ENCODE data around the gene MSH4. TPM values are rescaled to one million over a fixed set of nuclear protein-coding genes. Genes with fewer than 3 reads are reported as not detected.
"Not testable (repeated sequence)": the region's sequence is repeated elsewhere in the genome, so short reads cannot be mapped to it uniquely, and the experiment has no call there.

MSH4 gene
- total RNA-seq, 3 donors from 2014 or later (not counting 1 experiment from before 2014, with no cell fraction given): 0.45 to 0.61 (median 0.52) TPM

DNA sequence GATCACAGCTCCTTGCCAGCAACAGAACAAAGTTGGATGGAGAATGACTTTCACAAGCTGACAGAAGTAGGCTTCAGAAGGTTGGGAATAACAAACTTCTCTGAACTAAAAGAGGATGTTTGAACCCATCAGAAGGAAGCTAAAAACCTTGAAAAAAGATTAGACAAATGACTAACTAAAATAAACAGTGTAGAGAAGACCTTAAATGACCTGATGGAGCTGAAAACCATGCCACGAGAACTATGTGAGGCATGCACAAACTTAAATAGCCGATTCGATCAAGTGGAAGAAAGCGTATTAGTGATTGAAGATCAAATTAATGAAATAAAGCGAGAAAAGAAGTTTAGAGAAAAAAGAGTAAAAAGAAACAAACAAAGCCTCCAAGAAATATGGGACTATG is 18.0 kb upstream of the MSH4 start:
- peaks cover 9 to 17% of the 10 kb centered on the region in 2 donors for H3K27me3 Mint-ChIP-seq (ENCODE audit: low read depth in 2 of 2)
- H3K9me3 ChIP-seq (ENCODE audit: control insufficient read depth, insufficient read depth, low read length); H3K27ac ChIP-seq (ENCODE audit: low read length); H3K36me3 Mint-ChIP-seq; DNase-seq; H3K4me3 ChIP-seq (ENCODE audit: low read length); H3K9me3 Mint-ChIP-seq; H3K4me3 Mint-ChIP-seq; intact Hi-C loops (cut with micrococcal nuclease); H3K27ac Mint-ChIP-seq; ATAC-seq; H3K4me1 ChIP-seq (ENCODE audit: control insufficient read depth, insufficient read depth, low read length); H3K27me3 ChIP-seq (ENCODE audit: control insufficient read depth, insufficient read depth, low read length); H3K36me3 ChIP-seq (ENCODE audit: control insufficient read depth, insufficient read depth, low read length); H3K4me1 Mint-ChIP-seq: not testable (repeated sequence)
- WGBS (ENCODE audit: insufficient coverage): 97% methylated on average over 4 of the region's 5 CpGs

DNA sequence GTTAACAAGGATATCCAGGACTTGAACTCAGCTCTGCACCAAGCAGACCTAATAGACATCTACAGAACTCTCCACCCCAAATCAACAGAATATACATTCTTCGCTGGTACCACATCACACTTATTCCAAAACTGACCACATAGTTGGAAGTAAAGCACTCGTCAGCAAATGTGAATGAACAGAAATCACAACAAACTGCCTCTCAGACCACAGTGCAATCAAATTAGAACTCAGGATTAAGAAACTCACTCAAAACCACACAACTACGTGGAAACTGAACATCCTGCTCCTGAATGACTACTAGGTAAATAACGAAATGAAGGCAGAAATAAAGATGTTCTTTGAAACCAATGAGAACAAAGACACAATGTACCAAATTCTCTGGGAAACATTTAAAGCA is 16.5 kb upstream of the MSH4 start:
- ATAC-seq; H3K4me3 ChIP-seq (ENCODE audit: low read length); H3K9me3 ChIP-seq (ENCODE audit: control insufficient read depth, insufficient read depth, low read length); DNase-seq; H3K27ac ChIP-seq (ENCODE audit: low read length); H3K36me3 Mint-ChIP-seq; H3K27ac Mint-ChIP-seq; H3K27me3 ChIP-seq (ENCODE audit: control insufficient read depth, insufficient read depth, low read length); H3K36me3 ChIP-seq (ENCODE audit: control insufficient read depth, insufficient read depth, low read length); intact Hi-C loops (cut with micrococcal nuclease); H3K4me3 Mint-ChIP-seq; H3K9me3 Mint-ChIP-seq: not testable (repeated sequence)
- peaks cover 9 to 17% of the 10 kb centered on the region in 2 donors for H3K27me3 Mint-ChIP-seq (ENCODE audit: low read depth in 2 of 2)
- peaks cover 13 to 15% of the 10 kb centered on the region in 2 donors for H3K4me1 Mint-ChIP-seq
- WGBS (ENCODE audit: insufficient coverage): 70% methylated on average over 4 of the region's 4 CpGs
- peaks cover 12% of the 10 kb centered on the region for H3K4me1 ChIP-seq (ENCODE audit: control insufficient read depth, insufficient read depth, low read length)

- Mint-ChIP-seq H3K4me1 (peaks cover 49 to 50% of the 10 kb centered on the region in 2 donors), H3K27ac (peak overlapping the region; percentile 95 to 96), H3K27me3 (ENCODE audit: low read depth in 2 of 2) (peaks cover 9 to 14% of the 10 kb centered on the region in 2 donors), H3K4me3 (peak overlapping the region; percentile 54)
- not testable (repeated sequence) for H3K27me3 ChIP-seq (ENCODE audit: control insufficient read depth, insufficient read depth, low read length); H3K9me3 ChIP-seq (ENCODE audit: control insufficient read depth, insufficient read depth, low read length); H3K36me3 ChIP-seq (ENCODE audit: control insufficient read depth, insufficient read depth, low read length); H3K4me3 ChIP-seq (ENCODE audit: low read length); H3K36me3 Mint-ChIP-seq; ATAC-seq; DNase-seq; H3K9me3 Mint-ChIP-seq
- intact Hi-C loops (cut with micrococcal nuclease): loop anchor here (1.0 kb wide), 1 partner anchor 57 kb away; no protein-coding TSS in a partner anchor
- Histone ChIP-seq H3K4me1 (ENCODE audit: control insufficient read depth, insufficient read depth, low read length) (peaks cover 27% of the 10 kb centered on the region), H3K27ac (ENCODE audit: low read length) (peak overlapping the region; percentile 67)
- WGBS (ENCODE audit: insufficient coverage): 100% methylated on average over 4 of the region's 4 CpGs
Measured at GRCh38 chr1:75783920-75784319, 12.8 kb upstream of the MSH4 start.

GRCh38 chr1:75785320-75785982 is 11.2 kb upstream of the MSH4 start:
- 17% methylated on average over 9 of the region's 9 CpGs for whole genome bisulfite sequencing (ENCODE audit: insufficient coverage)
- intact Hi-C loops (cut with micrococcal nuclease): no loop called here
- Mint-ChIP-seq H3K4me3 (peak overlapping the region; percentile 98), H3K4me1 (peaks cover 65% of the 10 kb centered on the region in 2 donors), H3K36me3 (peaks cover 13% of the 10 kb centered on the region), H3K27me3 (ENCODE audit: low read depth in 2 of 2) (peaks cover 4 to 5% of the 10 kb centered on the region in 2 donors), H3K9me3 (no peaks in the 10 kb centered on the region), H3K27ac (peak overlapping the region; percentile 95 to 96)
- peak overlapping the region; percentile 63 for H3K4me3 ChIP-seq (ENCODE audit: low read length)
- H3K36me3 ChIP-seq (ENCODE audit: control insufficient read depth, insufficient read depth, low read length): peaks cover 14% of the 10 kb centered on the region
- peak overlapping the region; percentile 67 for H3K27ac ChIP-seq (ENCODE audit: low read length)
- H3K27me3 ChIP-seq (ENCODE audit: control insufficient read depth, insufficient read depth, low read length): no peaks in the 10 kb centered on the region
- ATAC-seq: no peak
- no peak for TF ChIP-seq CTCF (IDR thresholded peaks at IDR 0.05)
- no peaks in the 10 kb centered on the region for H3K9me3 ChIP-seq (ENCODE audit: control insufficient read depth, insufficient read depth, low read length)
- no peak for DNase-seq
- peaks cover 27% of the 10 kb centered on the region for H3K4me1 ChIP-seq (ENCODE audit: control insufficient read depth, insufficient read depth, low read length)

Data from natural killer cell (primary cell).